ENCODE results near the gene MYCBP. TPM values are rescaled to one million over a fixed set of nuclear protein-coding genes. Genes with fewer than 3 reads are reported as not detected.

Gene MYCBP
- total RNA-seq, 4 donors from 2014 or later, result 11.8 to 25.9 (median 14.8) TPM

- TF ChIP-seq POLR2A (IDR thresholded peaks at IDR 0.05) (no peak), CTCF (IDR thresholded peaks at IDR 0.05) (no peak)
- no peak overlapping the region for H3K27ac ChIP-seq
- DNase-seq, result no peak
- no peaks in the 10 kb centered on the region for H3K9me3 ChIP-seq
- no peaks in the 10 kb centered on the region for H3K36me3 ChIP-seq
- H3K27me3 ChIP-seq, result peaks cover 0 to 16% of the 10 kb centered on the region in 2 donors
- H3K4me1 ChIP-seq, result peaks cover 0 to 12% (median 5%) of the 10 kb centered on the region in 4 donors
- no peak overlapping the region for H3K4me3 ChIP-seq
Measured at GRCh38 chr1:38814984-38815464, 58.1 kb downstream of the MYCBP start.

GRCh38 chr1:38814444-38814983 is 58.6 kb downstream of the MYCBP start:
- Histone ChIP-seq H3K27ac (no peak overlapping the region), H3K4me3 (no peak overlapping the region), H3K27me3 (peaks cover 0 to 16% of the 10 kb centered on the region in 2 donors), H3K4me1 (peaks cover 0 to 12% (median 5%) of the 10 kb centered on the region in 4 donors), H3K9me3 (no peaks in the 10 kb centered on the region), H3K36me3 (no peaks in the 10 kb centered on the region)
- DNase-seq, result no peak
- TF ChIP-seq POLR2A (IDR thresholded peaks at IDR 0.05) (no peak), CTCF (IDR thresholded peaks at IDR 0.05) (no peak)

GRCh38 chr1:38812981-38813380 is 60.2 kb downstream of the MYCBP start:
- H3K4me1 ChIP-seq, result peaks cover 0 to 3% (median 1%) of the 10 kb centered on the region in 4 donors
- H3K36me3 ChIP-seq, result no peaks in the 10 kb centered on the region
- no peak overlapping the region for H3K27ac ChIP-seq
- no peak overlapping the region for H3K4me3 ChIP-seq
- TF ChIP-seq POLR2A (IDR thresholded peaks at IDR 0.05) (no peak), CTCF (IDR thresholded peaks at IDR 0.05) (no peak)
- no peak for DNase-seq
- peaks cover 0 to 7% of the 10 kb centered on the region in 2 donors for H3K27me3 ChIP-seq
- no peaks in the 10 kb centered on the region for H3K9me3 ChIP-seq

Small RNA genes lying within 50 kb of the gene (small RNA-seq; reads per million reads assigned to genes)
- gene GJA9-MYCBP, result 0 reads per million in 2 donors

Other genes starting within 250 kb of the MYCBP start
- 10 to 100 TPM in 3 of 4 donors, 1 to 10 TPM in 1; 9.9 to 23.3 (median 13.8) TPM for gene RRAGC, start 13.6 kb downstream of the MYCBP start, total RNA-seq
- not detected for gene GJA9, start 8.2 kb upstream of the MYCBP start, total RNA-seq
- gene RHBDL2, start 68.5 kb upstream of the MYCBP start, total RNA-seq, result under 1 TPM in 1 of 4 donors, not detected in 3; 0.66 TPM
- gene AKIRIN1, start 117.9 kb upstream of the MYCBP start, total RNA-seq, result 10 to 100 TPM; 18.9 to 39.6 (median 33.8) TPM
- gene NDUFS5, start 153.0 kb upstream of the MYCBP start, total RNA-seq, result 100 to 1,000 TPM; 192 to 562 (median 213) TPM

Data from Peyer's patch (tissue), 4 donors.